Measurements from ENCODE around the gene DBH.

Gene DBH

DNA sequence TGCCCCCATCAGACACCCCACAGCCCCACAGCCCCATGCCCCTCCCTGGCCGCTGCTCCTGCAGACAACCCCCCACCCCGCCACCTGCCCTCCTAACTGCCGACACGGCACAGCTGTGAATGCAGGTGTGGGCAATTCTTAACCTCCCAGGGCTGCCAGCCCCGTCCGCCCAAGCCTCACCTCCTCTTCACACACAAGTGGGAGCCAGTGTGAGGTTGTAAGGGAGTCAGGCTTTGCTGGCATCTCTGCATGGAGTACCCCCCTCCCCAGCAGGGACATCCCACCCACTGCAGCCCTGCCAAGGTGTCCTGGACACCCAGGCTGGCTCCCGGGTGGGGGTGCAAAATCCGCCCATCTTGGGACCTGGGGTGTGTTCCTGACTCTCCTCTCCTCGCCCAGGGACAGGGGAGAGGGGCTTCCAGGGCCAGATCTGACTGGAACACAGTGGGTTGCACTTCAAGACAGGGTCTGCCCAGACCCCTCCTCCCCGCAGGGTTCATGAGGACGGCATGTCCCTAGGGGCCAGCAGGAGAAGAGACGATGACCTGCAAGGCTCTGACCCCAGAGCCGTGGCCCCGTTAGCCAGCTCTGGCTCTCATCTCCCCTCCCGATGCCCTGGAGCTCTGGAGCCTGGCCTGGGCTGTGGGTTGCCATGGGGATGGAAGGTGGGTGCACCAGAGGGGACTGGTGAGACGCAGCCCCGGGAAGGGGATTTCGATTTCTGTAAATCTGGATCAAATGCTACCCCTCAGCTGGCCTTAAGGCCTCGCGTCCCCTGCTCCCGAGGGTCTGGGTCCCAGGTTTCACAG is 67.6 kb downstream of the DBH start:
- FAIRE-seq: no peak

GRCh38 chr9:133704711-133705181 is 68.6 kb downstream of the DBH start:
- FAIRE-seq: no peak

DNA sequence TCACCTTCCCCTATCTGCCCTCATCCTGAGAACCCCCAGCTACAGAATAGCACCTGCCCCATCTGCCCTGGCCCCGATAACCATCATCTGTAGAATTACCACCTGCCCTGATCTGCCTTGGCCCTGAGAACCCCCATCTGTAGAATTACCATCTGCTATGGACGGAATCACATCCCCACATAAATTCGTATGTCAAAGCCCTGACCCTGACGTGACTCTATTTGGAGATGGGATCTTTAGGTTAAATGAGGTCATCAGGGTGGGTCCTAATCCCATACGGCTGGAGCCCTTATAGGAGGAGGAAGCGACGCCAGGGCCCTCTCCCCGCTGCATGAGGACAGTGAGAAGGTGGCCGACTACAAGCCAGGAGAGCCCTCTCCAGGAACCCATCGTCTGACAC is 69.4 kb downstream of the DBH start:
- FAIRE-seq: no peak

- no peak for FAIRE-seq
Observed at GRCh38 chr9:133706307-133707050, 70.3 kb downstream of the DBH start.

DNA sequence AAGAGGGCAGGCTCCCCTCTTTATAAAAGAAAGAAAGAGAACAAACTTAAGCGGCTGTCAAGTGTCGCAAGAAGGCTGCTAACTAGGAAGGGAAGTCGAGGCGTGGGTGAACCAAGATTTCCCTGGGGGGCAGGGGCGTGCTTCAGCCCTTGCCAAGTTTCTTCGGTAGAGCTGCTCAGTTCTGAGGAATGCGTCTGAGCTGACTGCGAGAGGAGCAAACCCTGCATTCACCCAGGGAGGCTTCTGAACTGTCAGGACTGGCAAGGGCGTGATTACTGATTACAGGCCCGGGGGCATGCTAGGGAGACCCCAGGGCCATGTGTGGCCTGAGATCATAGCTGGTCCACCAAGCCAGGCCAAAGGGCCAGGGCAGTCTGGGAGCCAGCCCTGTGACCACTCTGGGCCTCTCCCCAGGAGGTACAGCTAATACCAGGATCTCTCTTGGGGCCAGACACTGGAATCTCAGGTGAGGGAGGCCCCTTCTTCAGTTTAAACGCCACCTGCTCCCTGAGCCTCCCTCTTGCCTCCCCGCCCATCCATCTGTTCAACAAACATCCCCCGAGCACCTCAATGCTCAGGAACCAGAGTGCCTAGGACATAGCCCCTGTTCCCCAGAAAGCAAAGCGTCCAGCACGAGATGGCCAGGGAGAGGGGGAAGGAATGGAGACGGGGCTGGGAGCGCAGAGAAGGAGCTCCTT is 71.1 kb downstream of the DBH start:
- FAIRE-seq: no peak

DNA sequence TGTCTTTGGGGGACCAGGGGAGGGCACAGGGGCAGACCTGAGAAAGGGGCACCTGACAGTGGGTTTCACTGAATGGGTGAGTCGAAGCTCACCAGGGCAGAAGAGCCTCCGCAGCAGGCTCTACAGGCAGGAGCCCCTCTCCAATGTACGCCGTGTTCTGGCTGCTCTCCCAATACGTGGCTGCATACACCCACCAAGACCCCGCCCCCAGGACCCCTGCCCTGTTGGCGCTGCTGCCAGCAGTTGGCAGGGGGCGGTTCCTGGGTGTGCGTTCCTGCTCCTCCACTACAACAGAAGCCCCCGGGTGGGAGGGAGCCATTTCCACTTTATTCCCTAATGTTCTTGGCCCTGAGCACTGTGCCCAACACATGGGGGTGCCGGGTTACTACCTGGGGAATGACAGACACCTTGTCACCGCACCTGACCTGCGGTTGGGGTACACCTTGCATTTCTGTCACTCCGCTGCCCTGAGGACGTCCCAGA is 71.6 kb downstream of the DBH start:
- no peak for FAIRE-seq

DNA sequence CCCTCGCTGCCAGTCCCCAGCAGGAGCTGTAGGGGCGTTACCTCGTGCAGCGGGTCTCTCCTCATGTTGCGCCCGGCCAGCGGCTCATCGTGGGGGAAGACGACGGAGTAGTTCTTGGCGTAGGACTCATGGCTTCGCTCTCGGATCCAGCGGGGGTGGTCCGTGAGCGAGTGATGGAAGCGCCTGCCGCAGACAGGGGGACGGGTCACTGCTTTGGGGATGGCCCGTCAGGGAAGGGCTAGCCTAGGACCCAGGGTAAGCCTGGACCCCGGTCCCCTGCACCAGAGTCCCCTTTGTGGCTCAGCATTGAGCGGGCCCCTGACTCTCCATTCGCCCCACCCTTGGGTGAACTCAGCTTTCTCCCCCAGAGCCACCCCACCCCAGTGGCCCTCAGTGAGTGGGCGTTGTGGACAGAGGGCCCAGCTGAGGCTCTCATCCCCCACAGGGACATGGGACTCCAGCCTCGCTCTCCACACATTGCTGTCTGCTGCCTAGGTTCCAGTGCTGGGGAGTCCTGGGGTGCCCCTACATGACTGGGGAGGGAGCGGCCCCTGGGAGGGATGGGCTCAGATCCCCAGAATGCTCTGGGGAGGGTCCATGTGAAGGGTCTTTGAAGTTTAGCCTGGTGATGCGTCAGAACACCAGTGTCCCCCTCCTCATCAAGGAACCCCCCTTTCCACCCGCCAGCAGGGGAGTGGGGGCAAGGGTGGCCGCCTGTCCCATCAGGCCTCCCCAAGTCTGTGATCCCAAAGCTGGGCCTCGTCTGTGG is 72.3 kb downstream of the DBH start:
- FAIRE-seq: no peak
